H9 (cell line): ENCODE measurements around the gene MARCHF10. TPM values are rescaled to one million over a fixed set of nuclear protein-coding genes. Genes with fewer than 3 reads are reported as not detected.
A peak's percentile ranks its signal among the peaks of the same experiment; 100 is the strongest.

Source experiments
- DNase-seq: peaks from one replicate; pipeline ENCODE4 v3.0.0-alpha.2; 2017
- H2AFZ ChIP-seq: one replicate; pipeline ENCODE4 v1.6.1; 2013; ENCODE audit warnings: mild to moderate bottlenecking, low read length, control low read depth, moderate library complexity
- H2AK5ac ChIP-seq: 2 replicates; pipeline ENCODE4 v1.6.1; 2013; ENCODE audit warnings: low read length, control low read depth, mixed read lengths; ENCODE audit not compliant: insufficient read length
- H2BK120ac ChIP-seq: one replicate; pipeline ENCODE4 v1.6.1; 2013; ENCODE audit warnings: low read depth, mild to moderate bottlenecking, low read length, control low read depth, inconsistent platforms; ENCODE audit not compliant: poor library complexity, severe bottlenecking
- H2BK12ac ChIP-seq: 2 replicates; pipeline ENCODE4 v1.6.1; 2013; ENCODE audit warnings: low read length, control low read depth, mixed read lengths, low read depth; ENCODE audit not compliant: insufficient read length
- H2BK15ac ChIP-seq: 2 replicates; pipeline ENCODE4 v1.6.1; 2013; ENCODE audit warnings: low read depth, low read length, control low read depth
- H2BK20ac ChIP-seq: one replicate; pipeline ENCODE4 v1.6.1; 2013; ENCODE audit warnings: low read depth, mild to moderate bottlenecking, low read length, control low read depth, inconsistent platforms; ENCODE audit not compliant: poor library complexity, severe bottlenecking
- H2BK5ac ChIP-seq: 2 replicates; pipeline ENCODE4 v1.6.1; 2013; ENCODE audit warnings: low read length, control low read depth, mixed read lengths; ENCODE audit not compliant: insufficient read length
- H3K14ac ChIP-seq: 2 replicates; pipeline ENCODE4 v1.6.1; 2013; ENCODE audit warnings: low read length, control low read depth; ENCODE audit not compliant: insufficient read depth
- H3K18ac ChIP-seq: 2 replicates; pipeline ENCODE4 v1.6.1; 2013; ENCODE audit warnings: low read depth, mild to moderate bottlenecking, mixed read lengths, low read length, control low read depth; ENCODE audit not compliant: insufficient read length
- H3K23ac ChIP-seq: 2 replicates; pipeline ENCODE4 v1.6.1; 2013; ENCODE audit warnings: low read length, control low read depth, mixed read lengths, low read depth; ENCODE audit not compliant: insufficient read length
- H3K23me2 ChIP-seq: 2 replicates; pipeline ENCODE4 v1.6.1; 2013; ENCODE audit warnings: low read depth, mild to moderate bottlenecking, mixed read lengths, low read length, control low read depth; ENCODE audit not compliant: insufficient read length, poor library complexity, severe bottlenecking
- H3K27ac ChIP-seq: 2 replicates; pipeline ENCODE4 v1.5.1; 2013; ENCODE audit warnings: low read length, control low read depth, mixed read lengths, low read depth; ENCODE audit not compliant: insufficient read length
- H3K27me3 ChIP-seq: 2 replicates; pipeline ENCODE4 v1.6.1; 2013; ENCODE audit warnings: low read length, control low read depth, inconsistent platforms; ENCODE audit not compliant: insufficient read depth
- H3K4ac ChIP-seq: 2 replicates; pipeline ENCODE4 v1.6.1; 2013; ENCODE audit warnings: low read depth, mild to moderate bottlenecking, control low read depth, inconsistent platforms, low read length, moderate library complexity
- H3K4me1 ChIP-seq: 2 replicates; pipeline ENCODE4 v1.6.1; 2013; ENCODE audit warnings: low read length, control low read depth, inconsistent platforms; ENCODE audit not compliant: insufficient read depth
- H3K4me2 ChIP-seq: 2 replicates; pipeline ENCODE4 v1.6.1; 2013; ENCODE audit warnings: low read length, control low read depth, mixed read lengths; ENCODE audit not compliant: insufficient read length, insufficient read depth
- H3K56ac ChIP-seq: 2 replicates; pipeline ENCODE4 v1.6.1; 2013; ENCODE audit warnings: low read depth, mild to moderate bottlenecking, mixed read lengths, low read length, control low read depth; ENCODE audit not compliant: insufficient read length
- H3K79me1 ChIP-seq: 2 replicates; pipeline ENCODE4 v1.6.1; 2013; ENCODE audit warnings: low read depth, mild to moderate bottlenecking, moderate library complexity, low read length, control low read depth, inconsistent platforms; ENCODE audit not compliant: insufficient read depth, poor library complexity, severe bottlenecking
- H3K79me2 ChIP-seq: 2 replicates; pipeline ENCODE4 v1.6.1; 2013; ENCODE audit warnings: low read length, control low read depth, inconsistent platforms; ENCODE audit not compliant: insufficient read depth
- H3K9ac ChIP-seq: 2 replicates; pipeline ENCODE4 v1.6.1; 2013; ENCODE audit warnings: low read length, control low read depth, mixed read lengths; ENCODE audit not compliant: insufficient read length; ENCODE audit errors: extremely low read depth
- H3K9me3 ChIP-seq: one replicate; pipeline ENCODE4 v1.6.1; 2013; ENCODE audit warnings: low read depth, low read length, inconsistent platforms; ENCODE audit not compliant: control insufficient read depth
- H3T11ph ChIP-seq: one replicate; pipeline ENCODE4 v1.6.1; 2013; ENCODE audit warnings: mild to moderate bottlenecking, low read length, control low read depth, inconsistent platforms
- H4K20me1 ChIP-seq: one replicate; pipeline ENCODE4 v1.6.1; 2013; ENCODE audit not compliant: control insufficient read depth, insufficient read length, insufficient read depth
- H4K5ac ChIP-seq: 2 replicates; pipeline ENCODE4 v1.6.1; 2013; ENCODE audit warnings: low read depth, mild to moderate bottlenecking, mixed read lengths, low read length, control low read depth; ENCODE audit not compliant: insufficient read length
- H4K8ac ChIP-seq: replicated peaks from 2 replicates; pipeline ENCODE4 v1.6.1; 2013; ENCODE audit warnings: low read length, control low read depth, mixed read lengths, low read depth; ENCODE audit not compliant: insufficient read length
- H4K91ac ChIP-seq: 2 replicates; pipeline ENCODE4 v1.6.1; 2013; ENCODE audit warnings: low read depth, mild to moderate bottlenecking, moderate library complexity, mixed read lengths, low read length, control low read depth; ENCODE audit not compliant: insufficient read length
- H3K27ac Mint-ChIP-seq, 3 experiments: 2 replicates in 2 of 3; 3 replicates in 1 of 3; pipeline ENCODE4 v1.8.0; 2020 to 2021; ENCODE audit warnings: mixed read lengths in 3 of 3, mild to moderate bottlenecking in 1 of 3, moderate library complexity in 1 of 3
- H3K27me3 Mint-ChIP-seq: 2 replicates; pipeline ENCODE4 v1.8.0; 2021; ENCODE audit warnings: low read depth, mild to moderate bottlenecking, moderate library complexity, mixed read lengths
- H3K36me3 Mint-ChIP-seq, 3 experiments: 2 replicates in 2 of 3; 3 replicates in 1 of 3; pipeline ENCODE4 v1.8.0; 2020 to 2021; ENCODE audit warnings: low read depth in 3 of 3, mixed read lengths in 3 of 3; ENCODE audit not compliant: insufficient read depth in 1 of 3
- H3K4me1 Mint-ChIP-seq, 2 experiments: 2 replicates each; pipeline ENCODE4 v1.8.0; 2020; ENCODE audit warnings: mixed read lengths in 2 of 2
- H3K4me3 Mint-ChIP-seq, 2 experiments: 2 replicates in 1 of 2; 3 replicates in 1 of 2; pipeline ENCODE4 v1.8.0; 2020 to 2021; ENCODE audit warnings: mild to moderate bottlenecking in 2 of 2, mixed read lengths in 2 of 2, moderate library complexity in 1 of 2
- H3K9me3 Mint-ChIP-seq, 2 experiments: 2 replicates in 1 of 2; 3 replicates in 1 of 2; pipeline ENCODE4 v1.8.0; 2020; ENCODE audit warnings: mild to moderate bottlenecking in 2 of 2, mixed read lengths in 2 of 2, moderate library complexity in 1 of 2
- WGBS: extraction: QIAGEN DNeasy Blood & Tissue Kit; methylation state at CpG from one replicate; pipeline ENCODE4 v1.1.7; 2013; ENCODE audit warnings: missing lambda C conversion rate, low lambda C conversion rate, mixed read lengths; ENCODE audit not compliant: insufficient read length; ENCODE audit errors: extremely low coverage; 5-methylcytosine and 5-hydroxymethylcytosine counted together
- total RNA-seq: library from RNA; stranded (reverse); gene quantifications from 2 replicates; pipeline ENCODE4 v1.2.1, GENCODE V29; 2021
- TF ChIP-seq, protein P1 (sequence below): fragments of 200-600 bp; sonication (generic); conservative IDR thresholded peaks from 3 replicates; pipeline ENCODE4 v1.8.0; 2021; ENCODE audit warnings: antibody characterized with exemption, mild to moderate bottlenecking

MARCHF10 gene
- total RNA-seq, 1 experiment from 2014 or later = not detected

GRCh38 chr17:62679866-62680377, 128.2 kb downstream of the MARCHF10 start:
- Histone ChIP-seq H3K4ac (no peak overlapping the region), H3K4me1 (no peaks in the 10 kb centered on the region), H3K9ac (no peak overlapping the region), H3T11ph (no peak overlapping the region), H4K8ac (no peak overlapping the region), H2BK20ac (no peak overlapping the region), H3K14ac (no peak overlapping the region; the same call in 1 of the 2 replicates), H3K9me3 (no peaks in the 10 kb centered on the region), H2AK5ac (no peak overlapping the region), H4K20me1 (no peaks in the 10 kb centered on the region), H3K79me1 (no peaks in the 10 kb centered on the region), H2BK15ac (no peak overlapping the region), H4K5ac (no peak overlapping the region), H2BK5ac (no peak overlapping the region), H2BK12ac (no peak overlapping the region), H2BK120ac (no peak overlapping the region), H3K23ac (no peak overlapping the region), H3K79me2 (no peaks in the 10 kb centered on the region), H3K18ac (no peak overlapping the region), H3K23me2 (no peaks in the 10 kb centered on the region), H4K91ac (no peak overlapping the region), H3K27ac (no peak overlapping the region), H3K27me3 (no peaks in the 10 kb centered on the region), H3K4me2 (no peak overlapping the region), H3K56ac (no peak overlapping the region), H2AFZ (no peak overlapping the region)
- H3K27me3 Mint-ChIP-seq = no peaks in the 10 kb centered on the region
- H3K4me1 Mint-ChIP-seq = peaks cover 0 to 6% of the 10 kb centered on the region in 2 experiments; a peak in 2 of 4 replicates
- DNase-seq = peak; percentile 76
- TF ChIP-seq, protein P1, sequence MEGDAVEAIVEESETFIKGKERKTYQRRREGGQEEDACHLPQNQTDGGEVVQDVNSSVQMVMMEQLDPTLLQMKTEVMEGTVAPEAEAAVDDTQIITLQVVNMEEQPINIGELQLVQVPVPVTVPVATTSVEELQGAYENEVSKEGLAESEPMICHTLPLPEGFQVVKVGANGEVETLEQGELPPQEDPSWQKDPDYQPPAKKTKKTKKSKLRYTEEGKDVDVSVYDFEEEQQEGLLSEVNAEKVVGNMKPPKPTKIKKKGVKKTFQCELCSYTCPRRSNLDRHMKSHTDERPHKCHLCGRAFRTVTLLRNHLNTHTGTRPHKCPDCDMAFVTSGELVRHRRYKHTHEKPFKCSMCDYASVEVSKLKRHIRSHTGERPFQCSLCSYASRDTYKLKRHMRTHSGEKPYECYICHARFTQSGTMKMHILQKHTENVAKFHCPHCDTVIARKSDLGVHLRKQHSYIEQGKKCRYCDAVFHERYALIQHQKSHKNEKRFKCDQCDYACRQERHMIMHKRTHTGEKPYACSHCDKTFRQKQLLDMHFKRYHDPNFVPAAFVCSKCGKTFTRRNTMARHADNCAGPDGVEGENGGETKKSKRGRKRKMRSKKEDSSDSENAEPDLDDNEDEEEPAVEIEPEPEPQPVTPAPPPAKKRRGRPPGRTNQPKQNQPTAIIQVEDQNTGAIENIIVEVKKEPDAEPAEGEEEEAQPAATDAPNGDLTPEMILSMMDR = no peak
- H3K9me3 Mint-ChIP-seq = no peaks in the 10 kb centered on the region
- WGBS = no CpG with 5 or more reads among the region's 37 CpGs
- H3K4me3 Mint-ChIP-seq = no peak overlapping the region
- peaks cover 8 to 12% (median 10%) of the 10 kb centered on the region in 3 experiments for H3K36me3 Mint-ChIP-seq
- peak overlapping the region in 1 of 3 experiments; percentile 19; a peak in 1 of 7 replicates for H3K27ac Mint-ChIP-seq
